Measurements from ENCODE around the gene CLPX.

Gene CLPX

GRCh38 chr15:65174509-65174908, 10.6 kb downstream of the CLPX start:
- no peaks in the 10 kb centered on the region for H3K27me3 ChIP-seq (ENCODE audit: control insufficient read depth in 1 of 2, insufficient read depth in 1 of 2, low read length in 2 of 2)
- no peak for DNase-seq
- H2BK5ac ChIP-seq (ENCODE audit: low read depth, low read length, poor library complexity, severe bottlenecking), result no peak overlapping the region
- no peak overlapping the region for H4K8ac ChIP-seq (ENCODE audit: low read length)
- H3K9ac ChIP-seq (ENCODE audit: low read length), result no peak overlapping the region
- H2BK15ac ChIP-seq (ENCODE audit: low read depth, poor library complexity, severe bottlenecking), result no peak overlapping the region
- H3K18ac ChIP-seq (ENCODE audit: low read depth in 1 of 2, low read length in 2 of 2), result no peak overlapping the region
- no peak overlapping the region for H3K27ac ChIP-seq (ENCODE audit: low read length, poor library complexity, severe bottlenecking)
- H3K4me1 ChIP-seq (ENCODE audit: control insufficient read depth, insufficient read depth, low read depth, low read length), result peaks cover 12% of the 10 kb centered on the region
- peaks cover 10% of the 10 kb centered on the region for H3K79me1 ChIP-seq (replicated peaks; ENCODE audit: low read length, poor library complexity, severe bottlenecking)
- WGBS, result 100% methylated on average over 1 of the region's 5 CpGs
- no peak overlapping the region for H3K4me3 ChIP-seq (ENCODE audit: insufficient read depth in 1 of 2, low read depth in 1 of 2, low read length in 2 of 2)
- no peak overlapping the region for H3K23ac ChIP-seq (ENCODE audit: low read length in 2 of 2)
- no peak overlapping the region for H3K14ac ChIP-seq (ENCODE audit: low read length in 2 of 2)
- no peak overlapping the region for H2BK120ac ChIP-seq (ENCODE audit: low read depth, low read length)
- no peak overlapping the region for H2AFZ ChIP-seq (ENCODE audit: low read depth, low read length)
- no peak overlapping the region for H4K91ac ChIP-seq (ENCODE audit: low read length)
- H3K4me2 ChIP-seq (ENCODE audit: low read length, poor library complexity, severe bottlenecking), result no peak overlapping the region
- H2BK12ac ChIP-seq (ENCODE audit: low read length in 2 of 2), result no peak overlapping the region
- peaks cover 21 to 86% of the 10 kb centered on the region in 2 experiments for H3K36me3 ChIP-seq (ENCODE audit: control insufficient read depth in 1 of 2, insufficient read depth in 2 of 2, low read depth in 1 of 2, low read length in 2 of 2)
- no peak overlapping the region for H3K4ac ChIP-seq (ENCODE audit: low read depth in 1 of 2, low read length in 2 of 2)
- no peaks in the 10 kb centered on the region for H3K9me3 ChIP-seq (ENCODE audit: control insufficient read depth, low read length)
- H2AK5ac ChIP-seq (ENCODE audit: low read length, severe bottlenecking), result peak overlapping the region; percentile 29

DNA sequence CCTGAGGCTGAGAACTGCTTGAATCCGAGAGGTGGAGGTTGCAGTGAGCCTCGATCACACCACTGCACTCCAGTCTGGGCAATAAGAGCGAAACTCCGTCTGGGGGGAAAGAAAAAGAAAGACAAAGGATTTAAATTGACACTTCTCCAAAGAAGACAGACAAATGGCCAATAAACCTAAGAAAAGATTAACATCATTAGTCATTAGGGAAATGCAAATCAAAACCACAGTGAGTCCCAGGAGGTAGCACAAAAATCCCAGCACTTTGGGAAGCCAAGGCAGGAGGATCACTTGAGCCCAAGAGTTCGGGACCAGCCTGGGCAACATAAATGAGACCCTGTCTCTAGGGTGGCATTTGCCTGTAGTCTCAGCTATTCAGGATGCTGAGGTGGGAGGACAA, 12.6 kb downstream of the CLPX start:
- H3K14ac ChIP-seq (ENCODE audit: low read length in 2 of 2), result no peak overlapping the region
- H3K27ac ChIP-seq (ENCODE audit: low read length, poor library complexity, severe bottlenecking), result no peak overlapping the region
- H2AFZ ChIP-seq (ENCODE audit: low read depth, low read length), result no peak overlapping the region
- no peaks in the 10 kb centered on the region for H3K27me3 ChIP-seq (ENCODE audit: control insufficient read depth in 1 of 2, insufficient read depth in 1 of 2, low read length in 2 of 2)
- no peak overlapping the region for H4K8ac ChIP-seq (ENCODE audit: low read length)
- H3K4me3 ChIP-seq (ENCODE audit: insufficient read depth in 1 of 2, low read depth in 1 of 2, low read length in 2 of 2), result no peak overlapping the region
- H3K9me3 ChIP-seq (ENCODE audit: control insufficient read depth, low read length), result no peaks in the 10 kb centered on the region
- H3K4ac ChIP-seq (ENCODE audit: low read depth in 1 of 2, low read length in 2 of 2), result no peak overlapping the region
- no peak overlapping the region for H2BK12ac ChIP-seq (ENCODE audit: low read length in 2 of 2)
- WGBS, result 86% methylated on average over 3 of the region's 5 CpGs
- DNase-seq, result no peak
- H3K9ac ChIP-seq (ENCODE audit: low read length), result no peak overlapping the region
- no peak overlapping the region for H3K18ac ChIP-seq (ENCODE audit: low read depth in 1 of 2, low read length in 2 of 2)
- H2BK5ac ChIP-seq (ENCODE audit: low read depth, low read length, poor library complexity, severe bottlenecking), result no peak overlapping the region
- H3K79me1 ChIP-seq (replicated peaks; ENCODE audit: low read length, poor library complexity, severe bottlenecking), result peaks cover 10% of the 10 kb centered on the region
- no peak overlapping the region for H4K91ac ChIP-seq (ENCODE audit: low read length)
- peak overlapping the region; percentile 2 for H2AK5ac ChIP-seq (ENCODE audit: low read length, severe bottlenecking)
- H3K23ac ChIP-seq (ENCODE audit: low read length in 2 of 2), result no peak overlapping the region
- H2BK120ac ChIP-seq (ENCODE audit: low read depth, low read length), result no peak overlapping the region
- no peak overlapping the region for H2BK15ac ChIP-seq (ENCODE audit: low read depth, poor library complexity, severe bottlenecking)
- no peak overlapping the region for H3K4me2 ChIP-seq (ENCODE audit: low read length, poor library complexity, severe bottlenecking)
- H3K36me3 ChIP-seq (ENCODE audit: control insufficient read depth in 1 of 2, insufficient read depth in 2 of 2, low read depth in 1 of 2, low read length in 2 of 2), result peaks cover 26 to 74% of the 10 kb centered on the region in 2 experiments
- H3K4me1 ChIP-seq (ENCODE audit: control insufficient read depth, insufficient read depth, low read depth, low read length), result peaks cover 11% of the 10 kb centered on the region

DNA sequence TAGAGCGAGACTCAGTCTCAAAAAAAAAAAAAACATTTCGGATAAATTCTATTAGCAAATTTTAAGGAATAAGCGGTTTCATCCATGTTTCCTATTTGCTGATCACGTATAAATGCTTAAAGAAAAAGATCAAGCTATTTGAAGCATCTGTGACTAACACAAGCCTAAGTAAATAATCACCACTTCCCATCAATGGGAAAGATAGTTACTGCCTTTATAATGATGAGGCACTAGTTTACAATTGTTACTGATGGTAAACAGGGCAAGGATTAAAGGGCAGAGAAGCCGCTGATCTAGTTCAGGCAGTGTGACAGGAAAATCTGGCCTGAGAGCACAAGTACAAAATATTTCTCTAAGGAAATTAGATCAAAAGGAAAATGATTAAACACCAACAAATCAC, 13.7 kb downstream of the CLPX start:
- no peak overlapping the region for H2AK5ac ChIP-seq (ENCODE audit: low read length, severe bottlenecking)
- no peak overlapping the region for H2BK120ac ChIP-seq (ENCODE audit: low read depth, low read length)
- no peak overlapping the region for H3K14ac ChIP-seq (ENCODE audit: low read length in 2 of 2)
- H2AFZ ChIP-seq (ENCODE audit: low read depth, low read length), result no peak overlapping the region
- H3K9ac ChIP-seq (ENCODE audit: low read length), result no peak overlapping the region
- H3K4me3 ChIP-seq (ENCODE audit: insufficient read depth in 1 of 2, low read depth in 1 of 2, low read length in 2 of 2), result no peak overlapping the region
- 100% methylated on average over 4 of the region's 5 CpGs for WGBS
- H4K91ac ChIP-seq (ENCODE audit: low read length), result no peak overlapping the region
- no peak overlapping the region for H2BK12ac ChIP-seq (ENCODE audit: low read length in 2 of 2)
- H3K27me3 ChIP-seq (ENCODE audit: control insufficient read depth in 1 of 2, insufficient read depth in 1 of 2, low read length in 2 of 2), result no peaks in the 10 kb centered on the region
- no peak overlapping the region for H2BK5ac ChIP-seq (ENCODE audit: low read depth, low read length, poor library complexity, severe bottlenecking)
- no peak overlapping the region for H3K4me2 ChIP-seq (ENCODE audit: low read length, poor library complexity, severe bottlenecking)
- no peak overlapping the region for H3K4ac ChIP-seq (ENCODE audit: low read depth in 1 of 2, low read length in 2 of 2)
- no peak overlapping the region for H3K27ac ChIP-seq (ENCODE audit: low read length, poor library complexity, severe bottlenecking)
- H4K8ac ChIP-seq (ENCODE audit: low read length), result no peak overlapping the region
- peaks cover 23 to 68% of the 10 kb centered on the region in 2 experiments for H3K36me3 ChIP-seq (ENCODE audit: control insufficient read depth in 1 of 2, insufficient read depth in 2 of 2, low read depth in 1 of 2, low read length in 2 of 2)
- H3K4me1 ChIP-seq (ENCODE audit: control insufficient read depth, insufficient read depth, low read depth, low read length), result peaks cover 8% of the 10 kb centered on the region
- H3K79me1 ChIP-seq (replicated peaks; ENCODE audit: low read length, poor library complexity, severe bottlenecking), result peaks cover 8% of the 10 kb centered on the region
- H2BK15ac ChIP-seq (ENCODE audit: low read depth, poor library complexity, severe bottlenecking), result no peak overlapping the region
- H3K9me3 ChIP-seq (ENCODE audit: control insufficient read depth, low read length), result no peaks in the 10 kb centered on the region
- H3K18ac ChIP-seq (ENCODE audit: low read depth in 1 of 2, low read length in 2 of 2), result no peak overlapping the region
- H3K23ac ChIP-seq (ENCODE audit: low read length in 2 of 2), result no peak overlapping the region
- DNase-seq, result no peak

DNA sequence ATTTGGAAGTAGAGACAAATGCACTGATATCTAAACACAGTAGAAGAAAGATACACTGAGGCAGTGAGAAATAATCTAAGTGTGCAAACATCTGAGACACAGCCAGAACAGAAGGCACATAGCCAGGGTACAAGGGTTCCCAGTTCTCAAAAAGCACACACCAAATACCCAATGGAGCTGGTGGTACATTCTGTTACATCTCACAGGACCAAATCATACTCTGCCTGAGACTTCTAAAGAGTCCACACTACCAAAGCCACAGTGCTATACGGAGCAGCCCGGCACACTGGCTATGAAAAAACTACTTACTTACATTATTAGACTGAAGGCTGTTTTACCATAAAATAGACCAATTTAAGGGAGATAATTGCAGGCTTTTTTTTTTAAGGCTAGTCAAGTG, 19.3 kb downstream of the CLPX start:
- no CpG with 5 or more reads among the region's 2 CpGs for WGBS
- Histone ChIP-seq H3K27me3 (ENCODE audit: control insufficient read depth in 1 of 2, insufficient read depth in 1 of 2, low read length in 2 of 2) (no peaks in the 10 kb centered on the region), H3K14ac (ENCODE audit: low read length in 2 of 2) (no peak overlapping the region), H2BK120ac (ENCODE audit: low read depth, low read length) (no peak overlapping the region), H3K27ac (ENCODE audit: low read length, poor library complexity, severe bottlenecking) (no peak overlapping the region), H3K79me1 (replicated peaks; ENCODE audit: low read length, poor library complexity, severe bottlenecking) (peaks cover 13% of the 10 kb centered on the region), H3K9ac (ENCODE audit: low read length) (no peak overlapping the region), H3K9me3 (ENCODE audit: control insufficient read depth, low read length) (no peaks in the 10 kb centered on the region), H2BK12ac (ENCODE audit: low read length in 2 of 2) (no peak overlapping the region), H2AK5ac (ENCODE audit: low read length, severe bottlenecking) (no peak overlapping the region), H3K4me1 (ENCODE audit: control insufficient read depth, insufficient read depth, low read depth, low read length) (peaks cover 3% of the 10 kb centered on the region), H3K4me2 (ENCODE audit: low read length, poor library complexity, severe bottlenecking) (no peak overlapping the region), H3K23ac (ENCODE audit: low read length in 2 of 2) (no peak overlapping the region), H3K18ac (ENCODE audit: low read depth in 1 of 2, low read length in 2 of 2) (no peak overlapping the region), H3K36me3 (ENCODE audit: control insufficient read depth in 1 of 2, insufficient read depth in 2 of 2, low read depth in 1 of 2, low read length in 2 of 2) (peaks cover 22 to 72% of the 10 kb centered on the region in 2 experiments), H3K4ac (ENCODE audit: low read depth in 1 of 2, low read length in 2 of 2) (no peak overlapping the region), H2AFZ (ENCODE audit: low read depth, low read length) (no peak overlapping the region), H3K4me3 (ENCODE audit: insufficient read depth in 1 of 2, low read depth in 1 of 2, low read length in 2 of 2) (no peak overlapping the region), H4K8ac (ENCODE audit: low read length) (no peak overlapping the region), H4K91ac (ENCODE audit: low read length) (no peak overlapping the region), H2BK5ac (ENCODE audit: low read depth, low read length, poor library complexity, severe bottlenecking) (no peak overlapping the region), H2BK15ac (ENCODE audit: low read depth, poor library complexity, severe bottlenecking) (no peak overlapping the region)
- no peak for DNase-seq

All from mesenchymal stem cell (in vitro differentiated cells and primary cell).